PC-9 (cell line): ENCODE results near the gene GTF3C6. TPM values are rescaled to one million over a fixed set of nuclear protein-coding genes. Genes with fewer than 3 reads are reported as not detected.
"Not testable (repeated sequence)": the region's sequence is repeated elsewhere in the genome, so short reads cannot be mapped to it uniquely, and the experiment has no call there.

Experiments
- BruUV-seq: library from RNA; stranded (reverse); fragments of 400-500 nt; replicated peaks from 2 replicates; lab custom pipeline; 2021; lab: Mats Ljungman, UMichigan
- CTCF ChIA-PET: fragments of 300-600 bp; sonication (Branson Sonifier 250); formaldehyde crosslinking; loops from one replicate; lab custom pipeline; 2022; ENCODE audit warnings: antibody characterized with exemption; lab: Charles Lee
- POLR2A ChIA-PET: fragments of 300-600 bp; sonication (Branson Sonifier 250); formaldehyde crosslinking; loops from one replicate; lab custom pipeline; 2022; ENCODE audit warnings: antibody characterized with exemption; ENCODE audit not compliant: unreplicated experiment; lab: Charles Lee
- DNase-seq, 2 experiments: peaks; one replicate each; pipeline versions ENCODE4 v3.0.0 to v3.0.0-alpha.2; 2015 to 2022; ENCODE audit warnings: mixed read lengths in 1 of 2
- H2AFZ ChIP-seq: fragments of 200-600 bp; sonication (generic); 2 replicates; pipeline ENCODE4 v1.8.1; 2017; ENCODE audit warnings: antibody characterized with exemption
- H3F3A ChIP-seq: fragments of 200-600 bp; sonication (generic); 2 replicates; pipeline ENCODE4 v1.8.1; 2017; ENCODE audit warnings: antibody characterized with exemption, mild to moderate bottlenecking, low read depth; ENCODE audit not compliant: insufficient read depth
- H3K27ac ChIP-seq: fragments of 200-600 bp; sonication (generic); 2 replicates; pipeline ENCODE4 v1.6.1; 2016; ENCODE audit warnings: mixed run types
- H3K27me3 ChIP-seq: fragments of 200-600 bp; sonication (generic); 2 replicates; pipeline ENCODE4 v1.6.1; 2016; ENCODE audit warnings: low read depth, mixed run types; ENCODE audit not compliant: insufficient read depth
- H3K36me3 ChIP-seq: fragments of 200-600 bp; sonication (generic); 2 replicates; pipeline ENCODE4 v1.6.1; 2016; ENCODE audit warnings: low read depth, mixed run types
- H3K4me1 ChIP-seq: fragments of 200-600 bp; sonication (generic); replicated peaks from 2 replicates; pipeline ENCODE4 v1.6.1; 2016; ENCODE audit warnings: mixed run types; ENCODE audit not compliant: insufficient read depth
- H3K4me2 ChIP-seq: fragments of 200-600 bp; sonication (generic); 2 replicates; pipeline ENCODE4 v1.6.1; 2017; ENCODE audit warnings: mixed run types
- H3K4me3 ChIP-seq: fragments of 200-600 bp; sonication (generic); 2 replicates; pipeline ENCODE4 v1.6.1; 2016; ENCODE audit warnings: mixed run types
- H3K79me2 ChIP-seq: fragments of 200-600 bp; sonication (generic); 2 replicates; pipeline ENCODE4 v1.6.1; 2017; ENCODE audit warnings: low read depth, mixed run types
- H3K9me2 ChIP-seq: fragments of 200-600 bp; sonication (generic); 2 replicates; pipeline ENCODE4 v1.8.1; 2017; ENCODE audit warnings: mild to moderate bottlenecking; ENCODE audit not compliant: insufficient read depth
- H3K9me3 ChIP-seq: fragments of 200-600 bp; sonication (generic); 2 replicates; pipeline ENCODE4 v1.8.1; 2016; ENCODE audit warnings: low read depth; ENCODE audit not compliant: insufficient read depth
- H4K20me1 ChIP-seq: fragments of 200-600 bp; sonication (generic); 2 replicates; pipeline ENCODE4 v1.8.1; 2017; ENCODE audit not compliant: insufficient read depth
- CTCF ChIP-seq: fragments of 200-600 bp; sonication (generic); conservative IDR thresholded peaks from 2 replicates; pipeline ENCODE4 v1.6.1; 2017; ENCODE audit warnings: mixed run types, antibody characterized with exemption, mild to moderate bottlenecking, moderate library complexity
- EZH2 ChIP-seq: fragments of 200-600 bp; sonication (generic); IDR thresholded peaks from 2 replicates; pipeline ENCODE4 v1.8.0; 2017; ENCODE audit warnings: antibody characterized with exemption, low read depth
- intact Hi-C: fragments of 100-400 bp; cut with micrococcal nuclease; formaldehyde crosslinking; loops from one replicate; pipeline ENCODE4 v1.10.0; 2022; ENCODE audit not compliant: unreplicated experiment
- total RNA-seq: library from RNA; stranded (reverse); gene quantifications from 2 replicates; pipeline ENCODE4 v1.2.3, GENCODE V29; 2021

Gene GTF3C6
- total RNA-seq, 1 experiment from 2014 or later = 28.5 TPM

DNA sequence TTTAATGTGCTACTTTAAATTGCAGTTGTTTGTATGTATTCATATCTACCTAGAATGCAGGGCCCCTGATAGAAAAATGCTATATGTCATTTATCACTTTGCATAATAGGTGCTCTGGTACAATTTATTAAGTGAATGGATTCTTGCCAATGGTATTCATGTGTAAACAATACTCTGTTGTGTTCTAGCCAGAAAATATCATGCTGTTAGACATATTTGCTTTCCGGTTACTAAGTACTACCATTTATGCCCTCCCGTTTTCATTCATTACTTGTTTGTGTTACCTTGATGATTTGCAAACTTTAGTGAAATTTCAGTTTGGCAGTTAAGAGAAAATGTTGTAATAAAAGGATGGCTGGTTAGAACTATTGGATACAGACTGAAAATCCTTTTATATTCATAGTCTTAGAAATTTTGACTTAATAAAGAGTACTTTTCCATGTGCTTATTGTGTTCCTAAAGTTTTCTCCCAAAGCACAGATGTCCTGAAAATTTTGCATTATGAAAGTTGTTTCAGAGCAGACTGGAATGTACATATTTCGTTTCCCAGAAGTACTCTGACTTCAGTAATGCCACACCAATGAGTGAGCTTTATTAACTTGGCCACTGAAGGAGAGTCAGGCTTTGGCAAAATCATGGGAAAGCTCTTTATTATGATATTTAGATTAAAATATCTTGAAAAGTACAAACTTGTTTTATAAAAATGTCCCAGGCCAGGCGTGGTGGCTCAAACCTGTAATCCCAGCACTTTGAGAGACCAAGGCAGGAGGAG is 54.8 kb downstream of the GTF3C6 start:
- POLR2A ChIA-PET = no interaction called here
- Histone ChIP-seq H3K4me1 (no peaks in the 10 kb centered on the region), H3K4me3 (no peak overlapping the region), H3K27me3 (no peaks in the 10 kb centered on the region), H2AFZ (no peak overlapping the region), H3K36me3 (peaks cover 36% of the 10 kb centered on the region), H3K9me3 (no peaks in the 10 kb centered on the region; the same call in 1 of the 2 replicates), H3K27ac (no peak overlapping the region), H3K79me2 (no peaks in the 10 kb centered on the region), H3F3A (peaks cover 13% of the 10 kb centered on the region; the same call in 1 of the 2 replicates), H4K20me1 (peaks cover 5% of the 10 kb centered on the region; the same call in 1 of the 2 replicates), H3K9me2 (no peaks in the 10 kb centered on the region), H3K4me2 (no peak overlapping the region)
- DNase-seq = no peak
- BruUV-seq = no TSS peak
- no peak for TF ChIP-seq CTCF
- TF ChIP-seq EZH2 = no peak
- intact Hi-C loops = no loop called here
- CTCF ChIA-PET = interaction anchor here (0.7 kb wide), 1 partner anchor 123 kb away, joined by 4 read pairs; no protein-coding TSS in a partner anchor

GRCh38 chr6:111015389-111016124 is 57.1 kb downstream of the GTF3C6 start:
- H2AFZ ChIP-seq = no peak overlapping the region

DNA sequence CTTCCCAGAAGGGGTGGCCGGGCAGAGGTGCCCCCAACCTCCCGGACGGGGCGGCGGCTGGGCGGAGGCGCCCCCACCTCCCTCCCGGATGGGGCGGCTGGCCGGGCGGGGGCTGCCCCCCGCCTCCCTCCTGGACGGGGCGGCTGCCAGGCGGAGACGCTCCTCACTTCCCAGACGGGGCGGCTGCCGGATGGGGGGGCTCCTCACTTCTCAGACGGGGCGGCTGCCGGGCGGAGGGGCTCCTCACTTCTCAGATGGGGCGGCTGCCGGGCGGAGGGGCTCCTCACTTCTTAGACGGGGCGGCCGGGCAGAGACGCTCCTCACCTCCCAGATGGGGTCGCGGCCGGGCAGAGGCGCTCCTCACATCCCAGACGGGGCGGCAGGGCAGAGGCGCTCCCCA is 58.7 kb downstream of the GTF3C6 start:
- H3K79me2 ChIP-seq, H3K27me3 ChIP-seq, intact Hi-C loops, CTCF ChIA-PET, H3K9me3 ChIP-seq, H4K20me1 ChIP-seq, POLR2A ChIA-PET, H3F3A ChIP-seq, BruUV-seq, H3K4me2 ChIP-seq, H3K4me3 ChIP-seq, H3K4me1 ChIP-seq, H3K27ac ChIP-seq, H2AFZ ChIP-seq, H3K9me2 ChIP-seq, DNase-seq: not testable (repeated sequence)
- peaks cover 33% of the 10 kb centered on the region for H3K36me3 ChIP-seq

More at GRCh38 chr6:111015389-111016124, 57.1 kb downstream of the GTF3C6 start:
- no peak overlapping the region for H3K4me3 ChIP-seq
- no peaks in the 10 kb centered on the region; the same call in 1 of the 2 replicates for H3K9me3 ChIP-seq
- H3K27me3 ChIP-seq = no peaks in the 10 kb centered on the region
- DNase-seq = no peak
- no peaks in the 10 kb centered on the region for H3K79me2 ChIP-seq
- no peaks in the 10 kb centered on the region for H3K4me1 ChIP-seq
- H3K36me3 ChIP-seq = peaks cover 39% of the 10 kb centered on the region
- ChIA-PET CTCF (no interaction called here), POLR2A (no interaction called here)
- peaks cover 8% of the 10 kb centered on the region; the same call in 1 of the 2 replicates for H3F3A ChIP-seq
- H3K4me2 ChIP-seq = no peak overlapping the region
- peaks cover 5% of the 10 kb centered on the region; the same call in 1 of the 2 replicates for H4K20me1 ChIP-seq
- no peak for TF ChIP-seq CTCF
- TF ChIP-seq EZH2 = no peak
- BruUV-seq = no TSS peak
- H3K27ac ChIP-seq = no peak overlapping the region
- intact Hi-C loops = no loop called here
- H3K9me2 ChIP-seq = no peaks in the 10 kb centered on the region

Other genes with a start within 250 kb of the GTF3C6 start
- gene CDK19, start 143.2 kb upstream of the GTF3C6 start, total RNA-seq = 34.0 and 36.8 TPM in 2 replicates
- 40.1 and 46.4 TPM in 2 replicates for gene AMD1, start 83.9 kb upstream of the GTF3C6 start, total RNA-seq
- gene RPF2, start 23.3 kb downstream of the GTF3C6 start, total RNA-seq = 24.7 and 25.6 TPM in 2 replicates
- 1.7 and 2.5 TPM in 2 replicates for gene SLC16A10, start 128.8 kb downstream of the GTF3C6 start, total RNA-seq